GM19238 (cell line): ENCODE results near the gene TBC1D13.
A peak's percentile ranks its signal among the peaks of the same experiment; 100 is the strongest.
"Not testable (repeated sequence)": the region's sequence is repeated elsewhere in the genome, so short reads cannot be mapped to it uniquely, and the experiment has no call there.

Source experiments
- DNase-seq: peaks from one replicate; pipeline ENCODE4 v3.0.0; 2011; ENCODE audit warnings: low spot score; ENCODE audit not compliant: insufficient read length

TBC1D13 gene

DNA sequence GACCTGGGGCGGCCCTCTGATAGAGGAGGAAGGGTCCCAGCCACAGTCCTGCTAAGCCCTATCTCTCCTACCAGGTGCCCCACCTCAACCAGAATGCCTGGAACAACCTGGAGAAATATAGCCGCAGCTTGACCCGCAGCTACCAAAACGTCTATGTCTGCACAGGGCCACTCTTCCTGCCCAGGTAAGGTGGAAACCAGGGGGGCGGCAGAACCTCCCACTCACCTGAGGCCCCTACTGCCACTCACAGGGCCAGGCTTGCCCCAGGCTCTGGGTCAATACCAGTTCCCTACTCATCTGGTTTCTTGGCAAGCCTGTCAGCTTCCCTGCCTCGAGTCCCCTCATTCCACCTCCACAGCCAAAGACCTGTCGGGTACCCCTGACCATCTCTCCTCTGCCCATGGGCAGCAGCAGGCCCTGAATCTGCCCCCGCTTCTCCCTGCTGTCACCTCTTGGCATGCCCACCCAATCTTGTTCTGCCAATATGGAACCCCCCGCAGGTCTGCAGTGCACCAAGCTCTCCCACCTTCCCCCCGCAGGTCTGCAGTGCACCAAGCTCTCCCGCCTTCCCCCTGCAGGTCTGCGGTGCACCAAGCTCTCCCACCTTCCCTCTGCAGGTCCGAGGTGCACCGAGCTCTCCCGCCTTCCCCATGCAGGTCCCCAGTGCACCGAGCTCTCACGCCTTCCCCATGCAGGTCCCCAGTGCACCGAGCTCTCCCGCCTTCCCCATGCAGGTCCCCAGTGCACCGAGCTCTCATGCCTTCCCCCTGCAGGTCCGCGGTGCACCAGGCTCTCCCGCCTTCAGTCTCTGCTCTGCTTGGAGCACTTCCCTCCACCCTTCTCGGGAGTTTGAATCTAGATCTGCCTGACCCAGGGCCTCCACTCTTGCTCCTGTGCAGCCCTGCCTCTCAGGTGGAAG lies 33.9 kb downstream of the TBC1D13 start:
- DNase-seq, result no peak

DNA sequence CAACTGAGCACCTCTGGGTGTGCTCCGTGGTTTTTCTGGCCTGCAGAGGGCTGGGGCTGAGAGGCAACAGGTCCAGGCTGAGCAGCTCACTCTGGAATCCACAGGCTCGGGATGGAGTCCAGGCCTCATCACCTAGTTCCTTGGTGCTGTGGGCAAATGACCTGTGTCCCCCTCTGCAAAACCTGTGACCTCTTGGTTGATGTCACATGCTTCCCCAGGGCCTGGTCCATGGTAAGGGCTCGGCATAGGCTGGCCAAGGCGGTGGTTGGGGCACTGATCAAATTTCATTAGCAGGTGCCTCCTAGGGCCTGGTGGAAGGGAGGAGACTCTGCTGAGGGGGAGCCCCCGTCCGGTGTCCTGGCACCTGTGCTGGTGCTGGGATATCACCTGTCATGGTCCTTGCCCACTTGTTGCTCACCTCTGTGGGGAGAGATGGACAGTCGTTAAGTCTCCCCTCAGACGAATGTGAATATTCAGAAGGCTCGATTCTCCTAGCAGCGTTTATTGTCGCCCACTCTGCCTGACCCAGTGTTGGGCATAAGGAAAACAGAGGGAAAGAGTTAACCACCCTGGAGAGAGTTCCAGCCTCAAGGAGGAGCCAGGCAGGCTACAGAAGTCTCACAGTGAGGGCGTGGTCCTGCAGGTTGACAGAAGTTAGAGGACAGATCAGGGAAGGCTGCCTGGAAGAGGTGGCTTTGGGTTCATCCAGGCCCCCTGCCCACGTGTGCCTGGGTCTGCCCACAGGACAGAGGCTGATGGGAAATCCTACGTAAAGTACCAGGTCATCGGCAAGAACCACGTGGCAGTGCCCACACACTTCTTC lies 34.7 kb downstream of the TBC1D13 start:
- no peak for DNase-seq

DNA sequence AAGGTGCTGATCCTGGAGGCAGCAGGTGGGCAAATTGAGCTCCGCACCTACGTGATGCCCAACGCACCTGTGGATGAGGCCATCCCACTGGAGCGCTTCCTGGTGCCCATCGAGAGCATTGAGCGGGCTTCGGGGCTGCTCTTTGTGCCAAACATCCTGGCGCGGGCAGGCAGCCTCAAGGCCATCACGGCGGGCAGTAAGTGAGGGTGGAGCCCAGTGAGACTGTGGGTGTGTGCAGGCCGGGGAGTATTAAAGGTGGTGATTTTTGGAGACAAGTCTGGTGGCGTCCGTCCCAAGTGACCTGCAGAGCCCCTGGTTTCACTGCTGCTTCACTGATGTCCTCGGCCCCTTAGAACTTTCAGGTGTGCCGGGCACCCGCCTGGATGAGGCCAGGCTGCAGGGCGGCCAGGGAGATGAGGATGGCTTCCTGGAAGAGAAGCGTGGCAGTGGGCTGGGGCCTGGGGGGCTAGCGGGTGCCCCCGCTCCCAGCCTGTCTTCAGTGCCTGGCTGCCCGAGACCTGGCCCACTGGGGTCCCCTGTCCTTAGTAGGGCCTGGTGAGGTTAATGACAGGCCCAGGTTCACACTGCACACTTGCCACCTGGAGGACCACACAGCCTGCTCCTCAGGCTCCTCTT lies 35.5 kb downstream of the TBC1D13 start:
- no peak for DNase-seq

DNA sequence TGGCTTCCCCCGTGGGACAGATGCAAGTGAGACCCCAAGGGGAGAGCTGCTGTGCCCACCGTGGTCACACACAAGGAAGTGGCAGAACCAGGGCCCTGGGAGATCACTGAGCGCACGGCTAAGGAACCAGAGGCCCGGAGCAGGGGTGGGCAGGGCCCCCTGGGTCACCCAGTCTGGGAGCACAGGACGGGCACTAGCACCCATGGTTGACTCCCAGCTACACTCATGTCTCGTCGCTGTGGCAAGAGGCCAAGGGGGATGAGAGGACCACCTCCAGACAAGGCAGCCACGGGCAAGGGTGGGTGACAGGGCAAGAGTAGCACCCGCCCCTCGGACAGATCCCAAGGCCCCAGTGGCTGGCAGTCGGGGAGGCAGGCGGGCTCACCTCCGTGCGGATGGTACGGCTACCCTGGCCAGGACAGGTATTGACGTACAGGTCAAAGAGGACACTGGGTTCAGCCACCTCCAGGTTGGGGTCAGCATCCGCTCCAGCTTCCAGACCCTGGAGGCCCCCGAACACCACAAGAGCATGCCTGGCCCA lies 36.4 kb downstream of the TBC1D13 start:
- no peak for DNase-seq

DNA sequence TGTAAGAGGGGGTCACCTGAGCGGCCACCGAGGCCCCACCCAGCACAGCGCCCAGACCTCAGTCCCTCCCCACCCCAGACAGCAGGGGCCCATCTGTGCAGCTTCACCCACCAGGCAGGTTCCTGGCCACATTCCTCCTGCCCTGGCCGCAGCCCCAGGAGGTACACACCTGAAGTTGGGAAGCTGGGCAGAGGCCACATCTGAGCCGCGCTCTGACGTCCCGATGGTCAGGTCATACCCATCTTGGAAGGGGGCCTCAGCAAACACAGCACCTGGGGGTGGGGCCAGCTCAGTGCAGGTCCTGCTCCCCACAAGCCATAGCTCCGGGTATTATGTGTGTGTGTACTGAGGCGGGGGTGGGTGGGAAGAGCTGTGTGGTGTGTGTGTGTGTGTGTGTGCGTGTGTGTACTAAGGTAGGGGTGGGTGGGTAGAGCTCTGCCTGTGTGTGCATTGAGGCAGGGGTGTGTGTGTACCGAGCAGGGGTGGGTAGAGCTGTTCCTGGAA lies 36.9 kb downstream of the TBC1D13 start:
- DNase-seq, result no peak

DNA sequence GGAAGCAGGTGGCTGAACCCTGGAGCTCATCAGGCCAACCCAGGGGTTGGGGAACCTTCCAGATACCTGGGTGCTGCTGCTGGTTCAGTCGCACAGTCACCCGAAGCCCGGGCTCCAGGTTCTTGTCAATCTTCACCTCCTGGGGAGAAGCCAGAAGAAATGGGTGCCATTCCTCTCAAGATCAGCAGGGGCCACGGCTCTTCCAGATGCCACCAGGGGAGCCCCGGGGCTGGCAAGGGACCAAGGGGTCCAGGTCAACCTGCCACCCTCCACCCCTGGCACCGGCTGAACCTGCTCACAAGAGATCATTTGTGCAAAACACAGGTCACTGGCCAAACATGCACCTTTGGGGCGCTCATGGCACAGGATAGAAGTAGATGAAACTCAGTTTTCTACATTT lies 37.9 kb downstream of the TBC1D13 start:
- no peak for DNase-seq

DNA sequence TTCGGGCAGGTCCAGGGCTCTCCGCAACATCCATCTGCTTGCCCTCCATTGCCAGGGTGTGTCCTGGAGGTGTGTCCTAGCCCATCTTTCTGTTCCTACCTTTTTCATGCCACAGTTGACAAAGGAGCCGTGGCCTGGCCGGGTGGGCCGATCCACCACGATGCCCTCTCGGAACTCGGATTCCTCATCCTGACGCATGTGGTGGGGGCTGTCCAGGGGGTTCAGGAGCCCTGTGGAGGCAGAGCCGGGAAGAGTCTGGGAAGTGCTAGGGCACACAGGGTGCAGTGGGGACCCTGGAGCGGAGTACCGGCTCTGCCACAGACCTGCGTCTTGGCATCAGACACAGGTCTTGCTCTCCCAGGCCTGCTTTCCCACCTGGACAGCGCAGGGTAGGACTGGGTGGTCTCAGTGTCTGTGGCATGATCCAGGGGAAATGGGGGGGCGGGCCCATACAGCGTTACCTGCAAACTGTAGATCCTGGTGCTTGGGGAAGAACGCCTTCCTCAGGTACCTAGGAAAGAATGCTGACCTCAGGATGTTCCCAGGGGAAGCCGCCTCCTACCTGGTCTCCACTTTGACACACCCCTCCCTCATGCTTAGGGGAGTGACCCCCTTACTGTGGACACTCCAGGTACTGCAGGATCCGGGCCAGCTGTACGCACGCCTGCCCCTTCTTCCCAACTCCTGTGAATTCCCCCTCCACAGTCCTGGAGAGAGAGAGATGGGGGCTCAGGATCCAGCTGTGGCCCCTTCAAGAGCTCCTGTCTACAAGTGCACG lies 39.1 kb downstream of the TBC1D13 start:
- DNase-seq, result no peak

DNA sequence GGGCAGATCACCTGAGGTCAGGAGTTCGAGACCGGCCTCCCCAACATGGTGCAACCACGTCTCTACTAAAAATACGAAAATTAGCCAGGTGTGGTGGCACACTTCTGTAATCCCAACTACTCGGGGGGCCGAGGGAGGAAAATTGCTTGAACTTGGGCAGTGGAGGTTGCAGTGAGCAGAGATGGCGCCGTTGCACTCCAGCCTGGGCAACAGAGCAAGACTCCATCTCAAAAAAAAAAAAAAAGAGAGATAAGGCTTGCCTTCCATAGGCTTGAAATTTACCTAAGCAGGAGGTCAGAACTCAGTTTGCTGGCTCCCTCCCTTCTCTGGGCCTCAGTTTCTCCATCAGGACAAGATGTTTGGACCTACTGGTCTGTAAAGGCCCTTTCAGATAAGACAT lies 41.2 kb downstream of the TBC1D13 start:
- no peak for DNase-seq

DNA sequence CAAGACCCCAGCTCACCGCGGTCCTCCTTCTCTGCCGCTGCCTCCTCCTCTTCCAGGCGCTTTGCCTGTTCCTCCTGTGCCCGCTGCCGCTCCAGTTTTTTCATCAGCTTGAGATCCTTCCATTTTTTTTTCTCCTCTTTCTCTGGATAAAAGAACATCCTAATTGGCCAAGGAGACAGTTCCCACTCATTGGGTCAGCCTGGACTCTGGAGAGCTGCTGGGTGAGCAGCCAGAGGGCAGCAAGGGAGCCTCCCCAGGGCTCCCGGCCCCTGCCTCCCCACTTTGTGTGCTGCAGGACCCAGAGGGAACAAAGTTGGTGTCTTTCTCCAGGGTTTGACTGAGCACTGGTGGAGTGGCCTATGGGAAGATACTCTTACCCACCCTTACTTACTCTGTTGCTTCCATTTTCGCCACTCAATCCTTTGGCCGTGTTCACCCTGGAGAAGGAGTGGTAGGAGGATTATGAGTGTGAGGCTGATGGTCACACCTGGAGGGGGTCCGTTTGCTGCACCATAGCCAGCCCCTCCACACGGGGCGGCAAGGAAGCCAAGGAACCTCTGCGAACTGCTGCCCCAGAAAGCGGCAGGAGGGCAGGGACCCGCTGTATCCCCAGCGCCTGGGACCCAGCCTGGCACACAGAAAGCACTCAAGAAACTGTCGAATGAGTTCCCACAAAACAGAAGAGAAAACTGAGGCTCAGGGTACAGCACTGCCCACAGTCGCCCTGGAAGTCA lies 41.8 kb downstream of the TBC1D13 start:
- peak; percentile 30 for DNase-seq

DNA sequence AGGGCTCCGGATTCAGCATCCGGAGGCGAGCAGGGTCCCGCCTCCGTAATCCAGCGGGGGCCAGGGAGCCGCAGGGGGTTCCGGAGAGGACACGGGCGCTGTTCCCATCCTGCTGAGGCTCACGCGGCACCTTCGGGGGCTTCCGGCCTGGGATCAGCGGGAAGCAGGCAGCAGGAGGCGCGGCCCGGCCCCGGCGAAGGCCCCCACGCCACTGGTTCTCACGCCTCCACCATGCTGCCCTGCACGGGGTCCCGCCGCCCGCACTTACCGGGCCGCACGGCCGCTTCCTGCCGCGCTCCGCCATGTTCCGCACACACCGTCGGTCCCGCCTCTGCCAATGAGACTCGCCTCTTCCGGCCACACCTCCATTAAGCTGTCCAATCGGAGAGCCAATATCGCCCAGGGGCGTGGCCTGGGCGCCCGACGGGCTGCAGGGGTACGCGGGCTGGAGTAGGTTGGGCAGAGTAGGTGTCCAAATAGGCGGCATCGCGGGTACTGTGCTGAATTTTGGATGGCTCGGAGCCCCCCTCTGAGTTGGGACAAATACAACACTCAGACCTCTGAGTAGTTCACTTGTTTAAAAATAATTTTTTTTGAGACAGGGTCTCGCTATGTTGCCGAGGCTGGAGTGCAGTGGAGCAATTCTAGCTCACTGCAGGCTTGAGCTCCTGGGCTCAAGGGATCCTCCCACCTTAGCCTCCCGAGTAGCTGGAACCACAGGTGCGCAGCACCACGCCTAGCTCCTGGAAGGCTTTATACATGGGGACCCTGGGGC lies 42.6 kb downstream of the TBC1D13 start, which contains the start of gene SPOUT1:
SPOUT1 (minus strand) TSS at position 318 of the 775 bp plus-strand sequence; CDS start at position 304, 14 bp downstream.
- peak; percentile 99 for DNase-seq

DNA sequence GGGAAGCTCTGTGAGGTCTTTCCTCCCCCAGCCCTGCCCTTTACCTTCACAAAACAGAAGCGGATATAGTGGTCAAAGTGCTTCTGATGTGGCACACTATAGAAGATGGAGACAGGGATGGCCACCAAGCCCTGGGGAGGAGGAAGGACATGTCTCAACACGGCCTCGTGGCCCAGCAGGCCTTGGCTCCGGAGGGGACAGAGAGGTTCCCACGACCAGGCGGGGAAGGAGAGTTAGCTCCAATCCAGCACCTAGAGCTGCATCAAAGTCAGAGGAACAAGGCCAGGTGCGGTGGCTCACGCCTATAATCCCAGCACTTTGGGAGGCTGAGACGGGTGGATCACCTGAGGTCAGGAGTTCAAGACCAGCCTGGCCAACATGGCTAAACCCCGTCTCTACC lies 46.6 kb downstream of the TBC1D13 start:
- DNase-seq, result no peak

DNA sequence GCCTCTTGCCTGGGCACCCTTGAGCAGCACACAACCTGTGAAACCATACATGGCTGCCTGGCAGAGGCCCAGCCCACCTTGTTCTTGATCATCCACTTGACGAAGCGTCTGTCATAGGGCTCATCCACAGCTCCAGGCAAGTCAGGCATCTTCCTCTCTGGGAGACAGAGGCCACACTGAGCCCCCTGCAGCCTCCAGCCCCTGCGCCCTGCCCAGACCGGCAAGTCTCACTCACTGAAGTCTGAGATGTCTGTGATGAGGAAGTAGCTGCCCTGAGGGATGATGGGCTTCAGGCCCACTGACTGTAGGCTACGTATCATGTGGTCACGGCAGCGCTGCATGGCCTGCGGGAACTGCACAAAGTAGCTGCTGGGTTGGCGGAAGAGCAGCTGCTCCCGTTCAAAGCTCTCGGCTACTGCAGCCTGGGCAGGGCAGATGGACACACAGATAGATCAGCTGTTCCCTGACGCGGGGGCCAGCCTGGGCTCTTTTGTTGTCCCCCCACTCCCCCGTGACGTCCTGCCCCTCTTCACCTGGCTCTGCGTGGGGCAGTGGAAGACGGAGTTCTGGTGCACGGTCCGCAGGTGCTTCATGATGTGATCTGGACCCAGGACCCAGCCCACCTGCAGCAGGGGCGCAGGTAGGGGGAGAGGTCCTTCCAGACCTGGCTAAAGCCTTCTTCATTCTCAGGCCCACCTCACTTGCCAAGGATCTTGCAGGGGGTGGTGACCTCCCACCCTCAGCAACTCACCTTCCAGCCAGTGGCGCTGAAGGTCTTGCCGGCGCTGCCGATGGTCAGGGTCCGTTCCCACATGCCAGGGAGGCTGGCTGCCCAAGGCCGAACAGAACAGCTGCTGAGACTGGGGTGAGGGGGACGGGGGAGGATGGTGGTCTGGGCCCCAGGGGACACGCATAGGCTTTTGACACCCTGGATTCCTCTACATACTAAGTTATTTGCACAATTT lies 48.5 kb downstream of the TBC1D13 start:
- DNase-seq, result no peak

DNA sequence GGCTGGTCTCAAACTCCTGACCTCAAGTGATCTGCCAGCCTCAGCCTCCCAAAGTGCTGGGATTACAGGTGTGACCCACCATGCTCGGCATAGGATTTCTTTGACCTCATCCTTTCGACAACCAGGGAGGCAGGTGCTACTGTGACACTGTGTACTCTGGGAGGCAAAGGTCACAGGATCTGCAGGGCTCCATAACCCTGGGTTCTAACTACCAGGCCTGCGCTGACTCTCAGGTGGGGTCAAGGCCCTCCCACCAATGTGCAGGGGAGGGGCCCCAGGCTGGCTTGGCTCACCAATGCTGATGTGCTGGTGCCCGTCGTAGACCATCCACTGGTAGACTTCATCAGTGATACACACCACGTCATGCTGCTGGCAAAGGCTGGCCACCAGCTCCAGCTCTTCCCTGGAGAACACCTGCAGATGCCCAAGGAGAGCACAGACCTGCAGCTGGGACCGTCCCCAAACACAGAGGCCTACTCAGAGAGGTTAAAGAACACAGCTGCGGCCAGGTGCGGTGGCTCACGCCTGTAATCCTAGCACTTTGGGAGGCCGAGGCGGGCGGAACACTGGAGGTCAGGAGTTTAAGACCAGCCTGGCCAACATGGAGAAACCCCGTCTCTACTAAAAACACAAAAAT lies 49.6 kb downstream of the TBC1D13 start:
- DNase-seq, result no peak

DNA sequence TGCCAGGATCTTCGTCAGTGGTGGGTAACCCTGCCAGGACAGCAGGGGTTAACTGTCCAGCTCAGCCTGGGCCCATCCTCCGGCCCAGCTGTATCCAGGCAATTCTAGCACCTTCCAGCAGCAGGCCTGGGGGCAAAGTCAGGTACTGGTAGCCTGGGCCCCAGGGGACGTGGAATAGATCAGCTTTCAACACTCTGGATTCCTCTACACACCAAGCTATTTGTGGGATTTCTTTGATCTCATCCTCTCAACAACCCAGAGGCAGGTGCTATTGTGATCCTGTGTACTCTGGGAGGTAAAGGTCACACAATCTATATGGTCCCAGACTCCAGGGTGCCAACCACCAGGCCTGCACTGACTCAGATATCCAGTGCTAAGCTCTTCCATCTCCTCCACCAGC lies 51.3 kb downstream of the TBC1D13 start:
- DNase-seq, result no peak

DNA sequence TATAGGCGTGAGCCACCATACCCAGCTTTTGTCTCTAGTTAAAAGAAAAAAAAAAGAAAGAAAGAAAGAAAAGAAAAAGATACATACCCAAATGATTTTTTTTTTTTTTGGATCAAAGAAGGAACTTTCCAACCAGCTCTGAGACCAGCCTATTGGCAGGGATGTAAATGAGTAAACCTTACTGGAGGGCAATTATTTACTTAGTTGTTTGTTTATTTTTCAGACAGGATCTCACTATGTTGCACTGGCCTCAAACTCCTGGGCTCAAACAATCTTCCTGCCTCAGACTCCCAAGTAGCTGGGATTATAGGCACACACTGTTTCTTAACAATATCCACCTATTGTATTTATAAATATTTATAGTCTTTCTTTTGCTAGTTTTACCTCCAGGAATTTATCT lies 53.5 kb downstream of the TBC1D13 start:
- no peak for DNase-seq

DNA sequence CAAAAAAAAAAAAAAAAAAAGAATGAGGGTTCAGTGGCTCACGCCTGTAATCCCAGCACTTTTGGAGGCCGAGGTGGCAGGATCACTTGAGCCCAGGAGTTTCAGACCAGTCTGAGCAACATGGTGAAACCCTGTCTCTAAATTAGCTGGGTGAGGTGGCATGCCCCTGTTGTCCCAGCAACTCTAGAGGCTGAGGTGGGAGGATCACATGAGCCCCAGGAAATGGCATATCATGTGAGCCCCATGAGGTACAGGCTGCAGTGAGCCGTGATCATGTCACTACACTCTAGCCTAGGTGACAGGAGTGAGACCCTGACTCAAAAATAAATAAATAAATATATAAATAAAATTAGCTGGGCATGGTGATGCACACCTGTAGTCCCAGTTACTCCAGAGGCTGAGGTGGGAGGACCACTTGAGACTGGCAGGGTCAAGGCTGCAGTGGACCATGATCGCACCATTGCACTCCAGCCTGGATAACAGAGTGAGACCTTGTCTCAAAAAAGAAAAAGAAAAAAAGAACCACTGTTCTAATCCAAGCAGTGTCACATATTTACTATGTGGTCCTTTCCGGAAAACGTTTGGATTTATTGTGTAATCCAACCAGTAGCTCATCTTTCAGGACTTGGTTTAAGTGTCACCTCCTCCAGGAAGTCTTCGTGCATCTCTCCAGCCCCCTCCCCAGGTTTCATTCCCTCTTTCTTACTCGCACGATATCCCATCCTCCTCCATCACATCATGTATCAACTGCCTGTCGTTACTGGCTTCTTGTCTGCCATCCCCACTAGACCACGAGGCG lies 54.8 kb downstream of the TBC1D13 start:
- no peak for DNase-seq

DNA sequence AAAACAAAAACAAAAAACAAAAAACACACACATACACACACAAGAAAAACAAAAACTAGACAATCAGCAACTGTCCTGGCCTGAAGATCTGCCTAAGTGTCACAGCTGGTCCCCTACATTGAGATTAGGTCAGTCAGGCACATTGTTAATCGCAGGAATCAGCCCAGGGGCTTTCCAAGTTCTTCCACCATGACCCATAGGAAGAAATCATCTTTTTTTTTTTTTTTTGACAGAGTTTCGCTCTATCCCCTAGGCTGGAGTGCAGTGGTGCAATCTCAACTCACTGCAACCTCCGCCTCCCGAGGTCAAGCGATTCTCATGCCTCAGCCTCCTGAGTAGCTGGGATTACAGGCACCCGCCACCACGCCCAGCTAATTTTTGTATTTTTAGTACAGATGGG lies 56.1 kb downstream of the TBC1D13 start:
- not testable (repeated sequence) for DNase-seq
